Fibroblast of pulmonary artery (primary cell): Measurements from ENCODE around the gene KRT2.

Source experiments
- DNase-seq: peaks from one replicate; pipeline ENCODE4 v3.0.0-alpha.2; 2010; ENCODE audit warnings: low read depth
- H3K4me3 ChIP-seq: replicated peaks from 2 replicates; pipeline ENCODE4 v1.5.1; 2011; ENCODE audit warnings: low read depth, mild to moderate bottlenecking, control low read depth, low read length, moderate library complexity
- CTCF ChIP-seq: IDR thresholded peaks from 2 replicates; pipeline ENCODE4 v1.5.1; 2011; ENCODE audit warnings: mild to moderate bottlenecking, control low read depth, low read length, inconsistent platforms; ENCODE audit errors: missing control alignments

KRT2 gene

GRCh38 chr12:52601671-52602070, 50.3 kb downstream of the KRT2 start:
- DNase-seq = no peak
- no peak overlapping the region for H3K4me3 ChIP-seq
- TF ChIP-seq CTCF = no peak

DNA sequence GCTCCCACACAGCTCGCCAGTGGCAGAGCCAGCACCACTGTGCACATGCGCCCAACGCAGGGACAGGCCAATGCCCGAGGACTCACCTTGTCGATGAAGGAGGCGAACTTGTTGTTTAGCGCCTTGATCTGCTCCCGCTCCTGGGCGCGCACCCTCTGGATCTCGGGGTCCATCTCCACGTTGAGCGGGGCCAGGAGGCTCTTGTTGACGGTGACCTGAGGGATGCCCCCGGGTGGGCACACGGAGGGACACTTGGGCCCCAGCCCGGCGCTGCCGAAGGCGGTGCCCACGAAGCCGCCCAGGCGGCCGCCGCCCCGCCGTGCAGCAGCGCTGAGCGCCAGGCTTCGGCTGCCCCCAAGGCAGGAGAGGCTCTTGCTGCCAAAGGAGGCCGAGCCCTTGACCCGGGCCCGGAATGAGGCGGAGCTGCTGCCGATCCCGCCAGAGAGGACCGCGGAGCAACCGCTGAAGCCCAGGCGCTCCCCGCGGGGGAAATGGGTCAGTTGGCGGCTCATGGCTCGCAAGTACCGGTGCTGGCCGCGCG, 51.0 kb downstream of the KRT2 start, which contains the start of gene KRT72:
KRT72 (minus strand) TSS at position 523 of the 541 bp plus-strand sequence; CDS start at position 512, 11 bp downstream.
- no peak for DNase-seq
- no peak for TF ChIP-seq CTCF
- H3K4me3 ChIP-seq = no peak within 1 kb of the TSS

DNA sequence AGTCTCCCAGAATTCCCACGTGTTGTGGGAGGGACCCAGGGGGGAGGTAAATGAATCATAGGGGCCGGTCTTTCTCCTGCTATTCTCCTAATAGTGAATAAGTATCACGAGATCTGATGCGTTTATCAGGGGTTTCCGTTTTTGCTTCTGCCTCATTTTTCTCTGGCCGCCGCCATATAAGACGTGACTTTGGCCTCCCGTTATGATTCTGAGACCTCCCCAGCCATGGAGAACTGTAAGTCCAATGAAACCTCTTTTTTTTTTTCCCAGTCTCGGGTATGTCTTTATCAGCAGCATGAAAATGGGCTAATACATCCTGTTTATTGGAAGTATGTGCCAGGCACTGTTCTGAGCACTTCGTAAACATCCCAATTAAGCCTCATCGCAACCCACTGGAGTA, 51.5 kb downstream of the KRT2 start:
- no peak for TF ChIP-seq CTCF
- no peak for DNase-seq

DNA sequence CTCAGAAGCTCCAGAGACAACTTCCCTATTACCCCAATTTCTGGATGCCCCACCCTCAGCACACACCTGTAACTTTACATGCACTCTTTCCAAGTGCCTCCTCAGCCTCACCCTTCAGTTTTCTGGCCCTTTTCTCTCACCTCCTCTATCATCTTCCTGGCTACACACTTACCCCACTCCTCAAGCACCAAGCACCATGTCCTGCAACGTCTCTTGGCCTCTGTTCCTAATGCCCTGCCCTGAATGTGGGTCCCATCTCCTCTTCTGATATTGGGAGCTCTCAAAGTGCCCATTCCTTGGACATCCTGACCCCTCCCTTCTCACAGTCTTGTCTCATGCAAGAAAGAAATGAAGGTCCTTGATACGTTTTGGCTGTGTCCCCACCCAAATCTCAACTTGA, 51.9 kb downstream of the KRT2 start:
- H3K4me3 ChIP-seq = no peak overlapping the region
- TF ChIP-seq CTCF = no peak
- DNase-seq = no peak

More for the DNA sequence above, 51.5 kb downstream of the KRT2 start:
- no peak overlapping the region for H3K4me3 ChIP-seq

DNA sequence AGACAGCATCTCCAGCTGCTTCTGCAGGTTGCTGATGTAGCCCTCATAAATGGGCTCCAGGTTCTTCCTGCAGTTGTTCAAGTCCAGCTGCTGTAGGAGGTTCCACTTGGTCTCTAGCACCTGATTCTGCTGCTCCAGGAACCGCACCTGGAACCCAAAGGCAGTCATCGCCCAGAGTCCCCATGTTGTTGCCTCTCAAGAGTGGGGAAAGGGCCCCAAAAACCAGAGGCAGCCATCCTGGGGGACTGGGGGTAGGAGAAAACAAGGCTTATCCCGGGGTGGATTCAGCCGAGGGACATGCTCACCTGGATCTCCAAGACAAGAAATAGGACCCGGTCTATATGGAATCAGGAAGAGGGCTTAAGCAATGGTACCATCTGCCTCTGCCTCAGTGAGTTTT, 53.0 kb downstream of the KRT2 start:
- TF ChIP-seq CTCF = no peak
- H3K4me3 ChIP-seq = no peak overlapping the region
- no peak for DNase-seq
